Measurements from ENCODE around the gene OLFM3. TPM values are rescaled to one million over a fixed set of nuclear protein-coding genes. Genes with fewer than 3 reads are reported as not detected.

Gene OLFM3
- total RNA-seq, 1 donor from 2014 or later = not detected

GRCh38 chr1:101957771-101958170, 39.0 kb downstream of the OLFM3 start:
- intact Hi-C loops (cut with DNase I) = no loop called here
- DNase-seq (ENCODE audit: missing footprints) = no peak
- ATAC-seq = no peak

GRCh38 chr1:101953623-101954022, 43.1 kb downstream of the OLFM3 start:
- intact Hi-C loops (cut with DNase I) = loop anchor here (5.0 kb wide), 1 partner anchor 36 kb away; no protein-coding TSS in a partner anchor
- peak; percentile 44 for ATAC-seq
- DNase-seq (ENCODE audit: missing footprints) = no peak

- intact Hi-C loops (cut with DNase I) = no loop called here
- no peak for DNase-seq (ENCODE audit: missing footprints)
- ATAC-seq = no peak
Measured at GRCh38 chr1:101945884-101946283, 50.8 kb downstream of the OLFM3 start.

- no peak for DNase-seq (ENCODE audit: missing footprints)
- ATAC-seq = no peak
- intact Hi-C loops (cut with DNase I) = no loop called here
Measured at GRCh38 chr1:101943237-101943636, 53.5 kb downstream of the OLFM3 start.

- ATAC-seq (no peak), DNase-seq (ENCODE audit: missing footprints) (no peak)
- intact Hi-C loops (cut with DNase I) = no loop called here
Measured at GRCh38 chr1:101942516-101943193, 54.1 kb downstream of the OLFM3 start.

GRCh38 chr1:101938681-101939080, 58.0 kb downstream of the OLFM3 start:
- ATAC-seq (no peak), DNase-seq (ENCODE audit: missing footprints) (no peak)
- intact Hi-C loops (cut with DNase I) = no loop called here

GRCh38 chr1:101929343-101929742, 67.4 kb downstream of the OLFM3 start:
- intact Hi-C loops (cut with DNase I) = no loop called here
- DNase-seq (ENCODE audit: missing footprints) = no peak
- no peak for ATAC-seq

GRCh38 chr1:101928829-101929228, 67.9 kb downstream of the OLFM3 start:
- DNase-seq (ENCODE audit: missing footprints) = no peak
- ATAC-seq = no peak
- intact Hi-C loops (cut with DNase I) = no loop called here

- DNase-seq (ENCODE audit: missing footprints) (no peak), ATAC-seq (no peak)
- intact Hi-C loops (cut with DNase I) = no loop called here
Measured at GRCh38 chr1:101924700-101925099, 72.0 kb downstream of the OLFM3 start.

- ATAC-seq (no peak), DNase-seq (ENCODE audit: missing footprints) (no peak)
- intact Hi-C loops (cut with DNase I) = no loop called here
Measured at GRCh38 chr1:101920577-101920976, 76.1 kb downstream of the OLFM3 start.

- intact Hi-C loops (cut with DNase I) = loop anchor here (5.0 kb wide), 1 partner anchor 34 kb away; no protein-coding TSS in a partner anchor
- DNase-seq (ENCODE audit: missing footprints) = no peak
- ATAC-seq = no peak
Measured at GRCh38 chr1:101918277-101918676, 78.4 kb downstream of the OLFM3 start.

- ATAC-seq (peak; percentile 70), DNase-seq (ENCODE audit: missing footprints) (no peak)
- intact Hi-C loops (cut with DNase I) = loop anchor here (5.0 kb wide), 1 partner anchor 37 kb away; no protein-coding TSS in a partner anchor
Measured at GRCh38 chr1:101915597-101915996, 81.1 kb downstream of the OLFM3 start.

- DNase-seq (ENCODE audit: missing footprints) = no peak
- ATAC-seq = no peak
- intact Hi-C loops (cut with DNase I) = loop anchor here (5.0 kb wide), 1 partner anchor 38 kb away; no protein-coding TSS in a partner anchor
Measured at GRCh38 chr1:101914473-101915242, 82.1 kb downstream of the OLFM3 start.

GRCh38 chr1:101911894-101912293, 84.8 kb downstream of the OLFM3 start:
- ATAC-seq = peak; percentile 68
- intact Hi-C loops (cut with DNase I) = no loop called here
- no peak for DNase-seq (ENCODE audit: missing footprints)

- DNase-seq (ENCODE audit: missing footprints) (no peak), ATAC-seq (no peak)
- intact Hi-C loops (cut with DNase I) = no loop called here
Measured at GRCh38 chr1:101908980-101909379, 87.7 kb downstream of the OLFM3 start.

GRCh38 chr1:101907264-101907663, 89.5 kb downstream of the OLFM3 start:
- intact Hi-C loops (cut with DNase I) = no loop called here
- ATAC-seq = no peak
- DNase-seq (ENCODE audit: missing footprints) = no peak

- intact Hi-C loops (cut with DNase I) = no loop called here
- DNase-seq (ENCODE audit: missing footprints) (no peak), ATAC-seq (no peak)
Measured at GRCh38 chr1:101905283-101905835, 91.4 kb downstream of the OLFM3 start.

GRCh38 chr1:101902199-101902598, 94.5 kb downstream of the OLFM3 start:
- ATAC-seq (no peak), DNase-seq (ENCODE audit: missing footprints) (no peak)
- intact Hi-C loops (cut with DNase I) = no loop called here

- no peak for ATAC-seq
- intact Hi-C loops (cut with DNase I) = no loop called here
- no peak for DNase-seq (ENCODE audit: missing footprints)
Measured at GRCh38 chr1:101898137-101898536, 98.6 kb downstream of the OLFM3 start.

GRCh38 chr1:101884621-101885020, 112.1 kb downstream of the OLFM3 start:
- intact Hi-C loops (cut with DNase I) = no loop called here
- DNase-seq (ENCODE audit: missing footprints) (no peak), ATAC-seq (no peak)

Measured in Right ventricle myocardium inferior (tissue), 1 donor.